NAMALWA (cell line): Measurements from ENCODE around the gene TBX22.
"Not testable (repeated sequence)": the region's sequence is repeated elsewhere in the genome, so short reads cannot be mapped to it uniquely, and the experiment has no call there.

Experiments used
- DNase-seq: peaks from one replicate; pipeline ENCODE4 v3.0.0-alpha.2; 2015; ENCODE audit warnings: low spot score

Gene TBX22

GRCh38 chrX:80014141-80014940, at the start of gene TBX22:
TBX22 (plus strand) TSS chrX:80014753; CDS start chrX:80022270, 7,517 bp downstream.
- no peak for DNase-seq

- DNase-seq: no peak
Observed at GRCh38 chrX:79975605-79976004, 38.9 kb upstream of the TBX22 start.

- DNase-seq: no peak
Observed at GRCh38 chrX:80004458-80004857, 10.1 kb upstream of the TBX22 start.

GRCh38 chrX:80011522-80011921, 3.0 kb upstream of the TBX22 start:
- no peak for DNase-seq

GRCh38 chrX:80016182-80016581, 1.6 kb downstream of the TBX22 start:
- no peak for DNase-seq

- DNase-seq: no peak
Observed at GRCh38 chrX:80021621-80022020, 7.1 kb downstream of the TBX22 start.

- DNase-seq: no peak
Observed at GRCh38 chrX:80022363-80023031, 7.9 kb downstream of the TBX22 start.

- no peak for DNase-seq
Observed at GRCh38 chrX:80026116-80026515, 11.6 kb downstream of the TBX22 start.

- DNase-seq: not testable (repeated sequence)
Observed at GRCh38 chrX:80066156-80066555, 51.6 kb downstream of the TBX22 start.

GRCh38 chrX:80075625-80076024, 61.1 kb downstream of the TBX22 start:
- not testable (repeated sequence) for DNase-seq
